22Rv1 (cell line): ENCODE results near the gene AUTS2.

Experiments
- H3K27ac ChIP-seq: fragments of 450-650 bp; 2 replicates; pipeline ENCODE4 v1.5.1; 2017
- ZFX ChIP-seq: fragments of 450-650 bp; IDR thresholded peaks from 2 replicates; pipeline ENCODE4 v1.6.1; 2017; ENCODE audit warnings: antibody characterized with exemption, borderline replicate concordance
- TF ChIP-seq, protein P1 (sequence below): fragments of 450-650 bp; IDR thresholded peaks from 2 replicates; pipeline ENCODE4 v1.5.1; 2017; ENCODE audit warnings: mild to moderate bottlenecking

AUTS2 gene

DNA sequence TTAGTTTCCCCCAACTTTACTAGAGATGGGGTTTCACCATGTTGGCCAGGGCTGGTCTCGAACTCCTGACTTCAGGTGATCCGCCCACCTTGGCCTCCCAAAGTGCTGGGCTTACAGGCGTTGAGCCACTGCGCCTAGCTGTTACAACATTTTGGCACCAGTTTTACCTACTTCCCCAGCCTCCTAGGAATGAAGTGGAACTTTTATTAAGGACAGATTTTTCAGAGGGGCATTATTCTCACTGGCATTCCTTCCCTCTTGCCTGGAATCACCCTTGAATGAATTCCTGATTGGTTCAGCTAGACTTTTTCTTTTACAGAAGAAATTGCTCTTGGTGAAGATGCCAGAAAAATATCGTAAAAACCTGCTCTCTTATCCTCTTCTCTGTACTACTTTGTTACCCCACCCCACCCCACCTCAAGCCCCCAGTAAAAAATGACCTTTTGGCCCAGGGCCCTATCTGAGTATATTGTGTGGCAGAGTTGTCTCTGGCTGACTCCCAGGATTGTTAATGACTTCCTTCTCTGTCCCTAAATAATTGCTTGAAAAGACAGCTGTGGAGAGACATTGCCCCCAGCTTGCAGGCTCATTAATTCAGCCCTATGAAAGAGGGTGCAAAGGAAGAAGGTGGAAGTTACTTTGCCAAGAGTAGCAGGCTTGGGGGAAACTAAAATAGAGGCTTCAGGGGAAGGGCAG, 189.6 kb downstream of the AUTS2 start:
- no peak for TF ChIP-seq ZFX
- TF ChIP-seq, protein P1, sequence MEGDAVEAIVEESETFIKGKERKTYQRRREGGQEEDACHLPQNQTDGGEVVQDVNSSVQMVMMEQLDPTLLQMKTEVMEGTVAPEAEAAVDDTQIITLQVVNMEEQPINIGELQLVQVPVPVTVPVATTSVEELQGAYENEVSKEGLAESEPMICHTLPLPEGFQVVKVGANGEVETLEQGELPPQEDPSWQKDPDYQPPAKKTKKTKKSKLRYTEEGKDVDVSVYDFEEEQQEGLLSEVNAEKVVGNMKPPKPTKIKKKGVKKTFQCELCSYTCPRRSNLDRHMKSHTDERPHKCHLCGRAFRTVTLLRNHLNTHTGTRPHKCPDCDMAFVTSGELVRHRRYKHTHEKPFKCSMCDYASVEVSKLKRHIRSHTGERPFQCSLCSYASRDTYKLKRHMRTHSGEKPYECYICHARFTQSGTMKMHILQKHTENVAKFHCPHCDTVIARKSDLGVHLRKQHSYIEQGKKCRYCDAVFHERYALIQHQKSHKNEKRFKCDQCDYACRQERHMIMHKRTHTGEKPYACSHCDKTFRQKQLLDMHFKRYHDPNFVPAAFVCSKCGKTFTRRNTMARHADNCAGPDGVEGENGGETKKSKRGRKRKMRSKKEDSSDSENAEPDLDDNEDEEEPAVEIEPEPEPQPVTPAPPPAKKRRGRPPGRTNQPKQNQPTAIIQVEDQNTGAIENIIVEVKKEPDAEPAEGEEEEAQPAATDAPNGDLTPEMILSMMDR = no peak
- H3K27ac ChIP-seq = no peak overlapping the region

- H3K27ac ChIP-seq = no peak overlapping the region
- TF ChIP-seq, protein P1 = no peak
- no peak for TF ChIP-seq ZFX
Observed at GRCh38 chr7:69789563-69789962, 191.3 kb downstream of the AUTS2 start.

- TF ChIP-seq, protein P1 = no peak
- TF ChIP-seq ZFX = no peak
- no peak overlapping the region for H3K27ac ChIP-seq
Observed at GRCh38 chr7:69790977-69791724, 192.9 kb downstream of the AUTS2 start.

DNA sequence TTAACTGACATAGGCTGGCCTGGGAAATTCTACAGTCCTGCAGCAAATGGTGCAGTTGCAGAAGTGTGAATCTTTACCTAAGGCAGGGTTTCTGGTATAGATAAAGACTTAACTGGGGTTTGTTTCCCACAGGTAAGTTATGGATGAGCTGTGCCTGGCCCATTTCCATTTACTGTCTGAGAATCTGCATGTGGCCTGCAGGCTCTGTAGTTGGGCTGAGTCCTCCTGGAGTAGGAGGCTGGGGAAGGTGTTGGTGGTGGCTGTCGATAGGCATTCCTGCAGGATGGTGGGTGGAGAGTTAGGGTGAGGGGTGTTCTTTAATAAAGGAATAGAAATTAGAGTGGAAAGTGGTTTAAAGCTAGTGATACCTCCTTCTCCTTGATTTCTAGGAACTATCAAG, 193.5 kb downstream of the AUTS2 start:
- TF ChIP-seq, protein P1 = no peak
- no peak for TF ChIP-seq ZFX
- H3K27ac ChIP-seq = no peak overlapping the region

- H3K27ac ChIP-seq = no peak overlapping the region
- TF ChIP-seq, protein P1 = no peak
- TF ChIP-seq ZFX = no peak
Observed at GRCh38 chr7:69795932-69796331, 197.7 kb downstream of the AUTS2 start.

DNA sequence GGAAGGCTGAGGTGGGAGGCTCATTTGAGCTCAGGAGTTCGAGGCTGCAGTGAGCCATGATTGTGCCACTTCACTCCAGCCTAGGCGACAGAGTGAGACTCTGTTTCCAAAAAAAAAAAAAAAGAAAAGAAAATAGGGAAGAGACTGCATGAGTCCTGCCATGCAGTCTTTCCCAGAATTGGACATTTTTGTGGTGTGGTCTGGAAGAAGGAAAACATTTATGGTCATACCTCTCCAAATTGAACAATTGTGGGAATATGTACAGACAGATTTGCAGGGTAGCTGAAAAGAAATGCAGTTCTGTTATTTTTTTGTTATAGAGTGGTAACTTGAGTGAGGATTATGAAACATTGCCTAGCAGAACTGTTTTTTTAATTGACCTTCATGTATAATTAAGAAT, 198.1 kb downstream of the AUTS2 start:
- no peak overlapping the region for H3K27ac ChIP-seq
- TF ChIP-seq, protein P1 = no peak
- no peak for TF ChIP-seq ZFX

DNA sequence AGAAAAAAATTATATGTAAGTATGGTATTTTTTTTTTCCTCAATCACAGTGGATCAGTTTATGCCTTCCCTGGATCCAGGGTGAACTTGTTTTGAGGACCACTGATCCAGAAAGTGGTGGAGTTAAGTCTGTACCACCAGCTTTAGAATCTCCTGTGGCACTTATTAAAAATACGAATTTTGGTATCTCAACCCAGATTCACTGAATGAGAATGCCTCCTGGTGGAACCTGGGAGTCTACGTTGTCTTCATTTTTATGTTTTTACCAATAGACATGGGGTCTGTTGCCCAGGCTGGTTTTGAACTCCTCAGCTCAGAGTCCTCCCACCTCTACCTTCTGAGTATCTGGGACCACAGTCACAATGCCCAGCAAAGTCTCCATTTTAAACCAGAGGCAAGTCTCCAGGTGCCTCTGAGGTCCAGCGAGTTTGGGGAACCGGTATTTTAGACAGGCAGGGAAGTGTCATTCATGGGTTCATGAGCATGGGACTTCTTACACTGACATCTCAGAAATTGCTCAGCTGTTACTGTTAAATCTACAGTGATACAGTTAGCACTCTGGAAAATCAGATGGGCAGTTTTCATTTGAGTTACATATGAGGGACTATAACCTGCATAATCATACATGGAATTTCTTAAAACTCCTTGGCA, 200.9 kb downstream of the AUTS2 start:
- H3K27ac ChIP-seq = no peak overlapping the region
- no peak for TF ChIP-seq ZFX
- TF ChIP-seq, protein P1 = no peak
